SK-N-SH (cell line): ENCODE measurements around the gene DBX1. TPM values are rescaled to one million over a fixed set of nuclear protein-coding genes. Genes with fewer than 3 reads are reported as not detected.

Experiments used
- CTCF ChIA-PET: fragments of 300-600, 350-600 bp; formaldehyde crosslinking; extraction: SDS; loops from one replicate; lab custom pipeline; 2021; lab: Yijun Ruan, JAX
- POLR2A ChIA-PET: fragments of 350-600 bp; sonication (Branson Sonifier 250); formaldehyde crosslinking; extraction: SDS; loops from one replicate; lab custom pipeline; 2020; ENCODE audit warnings: antibody characterized with exemption, inconsistent platforms; lab: Yijun Ruan, JAX
- DNase-seq: peaks from one replicate; pipeline ENCODE4 v3.0.0; 2012
- H2AFZ ChIP-seq: fragments of 200-600 bp; sonication (generic); 2 replicates; pipeline ENCODE4 v1.8.1; 2016; ENCODE audit warnings: antibody characterized with exemption, mild to moderate bottlenecking, low read depth
- H3F3A ChIP-seq: fragments of 200-600 bp; sonication (generic); replicated peaks from 2 replicates; pipeline ENCODE3; 2016; ENCODE audit warnings: antibody characterized with exemption, mild to moderate bottlenecking; ENCODE audit not compliant: insufficient read depth
- H3K27ac ChIP-seq, 2 experiments: fragments of 200-500 bp in 1 of 2; fragments of 200-600 bp in 1 of 2; sonication (Bioruptor generic) in 1 of 2; sonication (generic), shearing (Covaris generic) in 1 of 2; 2 replicates each; pipeline versions ENCODE4 v1.5.1 to v1.6.1; 2014 to 2016; ENCODE audit warnings: low read depth in 2 of 2, inconsistent platforms in 1 of 2, low read length in 1 of 2, mild to moderate bottlenecking in 1 of 2, mixed read lengths in 1 of 2
- H3K27me3 ChIP-seq: fragments of 200-600 bp; sonication (generic), shearing (Covaris generic); 2 replicates; pipeline ENCODE4 v1.6.1; 2016; ENCODE audit warnings: mixed run types; ENCODE audit not compliant: insufficient read depth
- H3K36me3 ChIP-seq, 2 experiments: fragments of 200-500 bp in 1 of 2; fragments of 200-600 bp in 1 of 2; sonication (Bioruptor generic) in 1 of 2; sonication (generic) in 1 of 2; replicated peaks in 1 of 2; 2 replicates each; pipeline versions ENCODE3 to v1.5.1; 2014 to 2016; ENCODE audit warnings: low read length in 1 of 2, mild to moderate bottlenecking in 1 of 2; ENCODE audit not compliant: insufficient read depth in 2 of 2, control insufficient read depth in 1 of 2
- H3K4me1 ChIP-seq, 2 experiments: fragments of 200-500 bp in 1 of 2; fragments of 200-600 bp in 1 of 2; sonication (Bioruptor generic) in 1 of 2; sonication (generic), shearing (Covaris generic) in 1 of 2; 2 replicates each; pipeline versions ENCODE4 v1.5.1 to v1.6.1; 2014 to 2016; ENCODE audit warnings: low read depth in 1 of 2, low read length in 1 of 2, mixed run types in 1 of 2; ENCODE audit not compliant: insufficient read depth in 2 of 2, control insufficient read depth in 1 of 2
- H3K4me2 ChIP-seq: fragments of 200-600 bp; sonication (generic), shearing (Covaris generic); 2 replicates; pipeline ENCODE4 v1.6.1; 2017; ENCODE audit warnings: mixed run types
- H3K4me3 ChIP-seq, 2 experiments: fragments of 200-500 bp in 1 of 2; fragments of 200-600 bp in 1 of 2; sonication (Bioruptor generic) in 1 of 2; sonication (generic), shearing (Covaris generic) in 1 of 2; 2 replicates each; pipeline versions ENCODE4 v1.5.1 to v1.8.1; 2014 to 2016; ENCODE audit warnings: low read depth in 2 of 2, inconsistent platforms in 1 of 2, low read length in 1 of 2, mild to moderate bottlenecking in 1 of 2, mixed read lengths in 1 of 2, moderate library complexity in 1 of 2
- H3K79me2 ChIP-seq: fragments of 200-600 bp; sonication (generic); 2 replicates; pipeline ENCODE4 v1.8.1; 2017; ENCODE audit warnings: mild to moderate bottlenecking; ENCODE audit not compliant: insufficient read depth
- H3K9ac ChIP-seq: fragments of 200-600 bp; sonication (generic); 2 replicates; pipeline ENCODE4 v1.6.1; 2017; ENCODE audit warnings: mixed run types
- H3K9me2 ChIP-seq: fragments of 200-600 bp; sonication (generic); 2 replicates; pipeline ENCODE4 v1.6.1; 2017; ENCODE audit warnings: mixed run types
- H3K9me3 ChIP-seq: fragments of 200-600 bp; sonication (generic); 2 replicates; pipeline ENCODE4 v1.6.1; 2017; ENCODE audit warnings: mixed run types, mild to moderate bottlenecking, moderate library complexity
- H4K20me1 ChIP-seq: fragments of 200-600 bp; sonication (generic); 2 replicates; pipeline ENCODE4 v1.6.1; 2017; ENCODE audit warnings: mild to moderate bottlenecking, mixed run types; ENCODE audit not compliant: insufficient read depth
- ELF1 ChIP-seq: IDR thresholded peaks from 2 replicates; pipeline ENCODE4 v1.4.0; 2012
- EP300 ChIP-seq, 2 experiments: IDR thresholded peaks; 2 replicates each; pipeline versions ENCODE4 v1.4.0 to v1.6.1; 2012; ENCODE audit warnings: borderline replicate concordance in 1 of 2, low read depth in 1 of 2, low read length in 1 of 2
- EZH2phosphoT487 ChIP-seq: fragments of 200-600 bp; sonication (generic); IDR thresholded peaks from 2 replicates; pipeline ENCODE4 v1.6.1; 2017; ENCODE audit warnings: low read depth, mixed run types, mild to moderate bottlenecking, antibody characterized with exemption, moderate library complexity, borderline replicate concordance
- FOSL2 ChIP-seq: IDR thresholded peaks from 2 replicates; pipeline ENCODE4 v1.4.0; 2012; ENCODE audit warnings: low read depth, mild to moderate bottlenecking, moderate library complexity, borderline replicate concordance
- FOXJ3 ChIP-seq: sonication (generic); formaldehyde crosslinking; IDR thresholded peaks from 2 replicates; pipeline ENCODE4 v1.5.1; 2020; ENCODE audit warnings: mild to moderate bottlenecking, missing genetic modification reagents
- FOXM1 ChIP-seq: IDR thresholded peaks from 2 replicates; pipeline ENCODE4 v1.4.0; 2012; ENCODE audit warnings: low read depth, mild to moderate bottlenecking
- JUND ChIP-seq: IDR thresholded peaks from 2 replicates; pipeline ENCODE4 v1.4.0; 2012
- MEF2A ChIP-seq: IDR thresholded peaks from 2 replicates; pipeline ENCODE4 v1.4.0; 2012; ENCODE audit warnings: low read depth, borderline replicate concordance
- POLR2AphosphoS5 ChIP-seq: IDR thresholded peaks from 2 replicates; pipeline ENCODE4 v1.6.1; 2012; ENCODE audit warnings: low read depth, low read length
- RCOR1 ChIP-seq: fragments of 150-350 bp; IDR thresholded peaks from 2 replicates; pipeline ENCODE4 v1.6.1; 2017; ENCODE audit warnings: antibody characterized with exemption, low read length
- TCF12 ChIP-seq: IDR thresholded peaks from 2 replicates; pipeline ENCODE4 v1.4.0; 2012
- ZBTB33 ChIP-seq: IDR thresholded peaks from 2 replicates; pipeline ENCODE4 v1.4.0; 2012; ENCODE audit warnings: low read depth, borderline replicate concordance
- WGBS: methylation state at CpG from one replicate; pipeline ENCODE4 v1.1.6; 2017; ENCODE audit warnings: low lambda C conversion rate; 5-methylcytosine and 5-hydroxymethylcytosine counted together
- polyA plus RNA-seq, 3 experiments: library from polyadenylated mRNA; depleted of rRNA; stranded (reverse); fragments of >200 nt; gene quantifications; 2 replicates each; pipeline ENCODE4 v1.2.3, GENCODE V29; 2012
- TF ChIP-seq, protein P1 (sequence below): IDR thresholded peaks from 2 replicates; pipeline ENCODE4 v1.6.1; 2012; ENCODE audit warnings: mild to moderate bottlenecking, low read depth, low read length, moderate library complexity
- TF ChIP-seq, protein P2 (sequence below): IDR thresholded peaks from 2 replicates; pipeline ENCODE4 v1.4.0; 2012; ENCODE audit warnings: low read depth

Gene DBX1
- polyA plus RNA-seq, 1 of the 3 experiments (the other 2 are of a cell fraction) = not detected

- Histone ChIP-seq H2AFZ (no peak overlapping the region), H3K4me1 (peaks cover 0 to 16% of the 10 kb centered on the region in 2 experiments; a peak in 2 of 4 replicates), H3K36me3 (no peaks in the 10 kb centered on the region), H3K27ac (no peak overlapping the region), H4K20me1 (no peaks in the 10 kb centered on the region), H3K4me2 (no peak overlapping the region), H3F3A (no peaks in the 10 kb centered on the region), H3K9me3 (no peaks in the 10 kb centered on the region), H3K79me2 (no peaks in the 10 kb centered on the region), H3K27me3 (peaks cover 59% of the 10 kb centered on the region), H3K4me3 (no peak overlapping the region; a peak in 1 of 4 replicates), H3K9ac (no peak overlapping the region), H3K9me2 (no peaks in the 10 kb centered on the region)
- TF ChIP-seq TCF12 (no peak), FOXM1 (no peak), ELF1 (no peak), POLR2AphosphoS5 (no peak), ZBTB33 (no peak), MEF2A (no peak), EZH2phosphoT487 (no peak), RCOR1 (no peak), EP300 (IDR thresholded peaks at IDR 0.05; ENCODE audit: borderline replicate concordance in 1 of 2, low read depth in 1 of 2, low read length in 1 of 2) (no peak), JUND (no peak), FOSL2 (no peak), FOXJ3 (CRISPR knock-in tag) (no peak)
- TF ChIP-seq, protein P1, sequence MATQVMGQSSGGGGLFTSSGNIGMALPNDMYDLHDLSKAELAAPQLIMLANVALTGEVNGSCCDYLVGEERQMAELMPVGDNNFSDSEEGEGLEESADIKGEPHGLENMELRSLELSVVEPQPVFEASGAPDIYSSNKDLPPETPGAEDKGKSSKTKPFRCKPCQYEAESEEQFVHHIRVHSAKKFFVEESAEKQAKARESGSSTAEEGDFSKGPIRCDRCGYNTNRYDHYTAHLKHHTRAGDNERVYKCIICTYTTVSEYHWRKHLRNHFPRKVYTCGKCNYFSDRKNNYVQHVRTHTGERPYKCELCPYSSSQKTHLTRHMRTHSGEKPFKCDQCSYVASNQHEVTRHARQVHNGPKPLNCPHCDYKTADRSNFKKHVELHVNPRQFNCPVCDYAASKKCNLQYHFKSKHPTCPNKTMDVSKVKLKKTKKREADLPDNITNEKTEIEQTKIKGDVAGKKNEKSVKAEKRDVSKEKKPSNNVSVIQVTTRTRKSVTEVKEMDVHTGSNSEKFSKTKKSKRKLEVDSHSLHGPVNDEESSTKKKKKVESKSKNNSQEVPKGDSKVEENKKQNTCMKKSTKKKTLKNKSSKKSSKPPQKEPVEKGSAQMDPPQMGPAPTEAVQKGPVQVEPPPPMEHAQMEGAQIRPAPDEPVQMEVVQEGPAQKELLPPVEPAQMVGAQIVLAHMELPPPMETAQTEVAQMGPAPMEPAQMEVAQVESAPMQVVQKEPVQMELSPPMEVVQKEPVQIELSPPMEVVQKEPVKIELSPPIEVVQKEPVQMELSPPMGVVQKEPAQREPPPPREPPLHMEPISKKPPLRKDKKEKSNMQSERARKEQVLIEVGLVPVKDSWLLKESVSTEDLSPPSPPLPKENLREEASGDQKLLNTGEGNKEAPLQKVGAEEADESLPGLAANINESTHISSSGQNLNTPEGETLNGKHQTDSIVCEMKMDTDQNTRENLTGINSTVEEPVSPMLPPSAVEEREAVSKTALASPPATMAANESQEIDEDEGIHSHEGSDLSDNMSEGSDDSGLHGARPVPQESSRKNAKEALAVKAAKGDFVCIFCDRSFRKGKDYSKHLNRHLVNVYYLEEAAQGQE = no peak
- TF ChIP-seq, protein P2, sequence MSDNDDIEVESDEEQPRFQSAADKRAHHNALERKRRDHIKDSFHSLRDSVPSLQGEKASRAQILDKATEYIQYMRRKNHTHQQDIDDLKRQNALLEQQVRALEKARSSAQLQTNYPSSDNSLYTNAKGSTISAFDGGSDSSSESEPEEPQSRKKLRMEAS = no peak
- ChIA-PET POLR2A (interaction anchor here (0.5 kb wide), 1 partner anchor 32 kb away, joined by 3 read pairs; no protein-coding TSS in a partner anchor), CTCF (interaction anchor here (0.9 to 4.6 kb wide), 8 partner anchors 9 to 1318 kb away, joined by 3 to 38 read pairs (median 4); no protein-coding TSS in a partner anchor)
- DNase-seq = no peak
- 75% methylated on average over 26 of the region's 26 CpGs for WGBS
Observed at GRCh38 chr11:20163783-20164481, 3.7 kb upstream of the DBX1 start.
